C4-2B (cell line): ENCODE measurements around the gene GPANK1.
A peak's percentile ranks its signal among the peaks of the same experiment; 100 is the strongest.

ENCODE experiments used
- H3K27ac ChIP-seq: fragments of 450-650 bp; 2 replicates; pipeline ENCODE4 v1.5.1; 2017
- CTCF ChIP-seq: fragments of 450-650 bp; conservative IDR thresholded peaks from 2 replicates; pipeline ENCODE4 v1.5.1; 2017; ENCODE audit warnings: mild to moderate bottlenecking
- ZFX ChIP-seq: fragments of 450-650 bp; IDR thresholded peaks from 2 replicates; pipeline ENCODE4 v1.6.1; 2017

Gene GPANK1

DNA sequence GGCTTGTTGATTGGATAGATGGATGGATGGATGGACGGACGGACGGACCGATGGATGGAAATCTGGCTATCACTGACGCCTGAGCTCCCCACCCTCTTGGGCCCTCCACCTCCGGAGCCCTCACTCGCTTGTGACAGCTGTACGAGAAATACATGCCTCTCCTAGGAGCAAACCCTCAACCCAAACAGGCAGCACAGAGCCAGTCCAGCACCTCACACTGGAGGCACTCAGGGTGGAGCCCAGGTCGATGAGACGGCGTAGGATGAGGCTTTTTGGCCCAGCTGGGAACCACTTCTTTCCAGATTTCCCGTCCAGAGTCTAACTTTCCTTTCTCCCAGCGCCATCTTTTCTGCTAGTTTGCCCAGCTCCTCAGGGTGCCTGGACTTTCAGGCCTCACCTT is 18.8 kb upstream of the GPANK1 start:
- TF ChIP-seq ZFX (no peak), CTCF (no peak)
- H3K27ac ChIP-seq: no peak overlapping the region

GRCh38 chr6:31681135-31681671 is 16.4 kb upstream of the GPANK1 start:
- TF ChIP-seq CTCF: no peak
- TF ChIP-seq ZFX: no peak
- H3K27ac ChIP-seq: no peak overlapping the region

GRCh38 chr6:31680226-31681134 is 15.7 kb upstream of the GPANK1 start, which contains the start of gene LY6G5C:
Gene LY6G5C (minus strand): TSS chr6:31681067. CDS start chr6:31680373, 694 bp downstream.
- TF ChIP-seq CTCF (peak; percentile 86), ZFX (no peak)
- H3K27ac ChIP-seq: no peak within 1 kb of the TSS

DNA sequence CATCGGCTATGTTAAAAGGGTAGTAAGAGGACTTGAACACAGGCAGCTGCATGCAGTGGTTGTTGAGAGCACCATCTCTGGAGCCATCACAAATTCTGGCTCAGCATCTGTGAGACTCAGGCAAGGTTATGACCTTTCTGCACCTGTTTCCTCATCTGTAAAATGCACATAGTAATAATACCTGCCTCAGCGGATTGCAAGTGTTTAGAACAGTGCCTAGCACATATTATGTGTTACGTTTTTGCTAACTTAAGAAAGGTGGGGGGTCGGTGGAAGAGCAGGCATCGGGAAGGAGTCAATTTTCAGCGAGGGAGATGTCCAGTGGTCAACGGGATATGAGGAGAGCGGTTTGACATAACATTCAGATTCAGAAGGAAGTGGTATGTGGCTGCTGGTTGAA is 13.2 kb upstream of the GPANK1 start:
- no peak overlapping the region for H3K27ac ChIP-seq
- TF ChIP-seq ZFX (no peak), CTCF (no peak)

DNA sequence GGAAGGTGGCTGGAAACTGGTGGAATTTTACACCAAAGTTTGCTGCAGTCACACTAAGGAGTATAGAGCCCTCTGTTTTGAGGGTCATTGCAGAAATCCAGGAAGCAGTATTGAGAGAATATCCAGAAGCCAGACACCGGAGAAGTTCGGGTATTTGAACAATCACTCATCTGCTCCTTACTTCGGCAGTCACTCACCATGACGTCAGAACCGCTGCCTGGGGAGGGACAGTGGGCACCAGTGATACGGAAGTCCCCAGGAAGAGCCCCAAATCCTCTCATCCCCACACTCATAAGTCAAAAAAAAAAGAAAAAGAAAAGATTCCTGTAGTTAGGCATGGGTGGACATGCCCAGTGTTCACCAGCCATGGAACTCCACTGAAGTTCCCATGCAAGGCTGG is 12.1 kb upstream of the GPANK1 start:
- no peak overlapping the region for H3K27ac ChIP-seq
- TF ChIP-seq CTCF: no peak
- no peak for TF ChIP-seq ZFX

DNA sequence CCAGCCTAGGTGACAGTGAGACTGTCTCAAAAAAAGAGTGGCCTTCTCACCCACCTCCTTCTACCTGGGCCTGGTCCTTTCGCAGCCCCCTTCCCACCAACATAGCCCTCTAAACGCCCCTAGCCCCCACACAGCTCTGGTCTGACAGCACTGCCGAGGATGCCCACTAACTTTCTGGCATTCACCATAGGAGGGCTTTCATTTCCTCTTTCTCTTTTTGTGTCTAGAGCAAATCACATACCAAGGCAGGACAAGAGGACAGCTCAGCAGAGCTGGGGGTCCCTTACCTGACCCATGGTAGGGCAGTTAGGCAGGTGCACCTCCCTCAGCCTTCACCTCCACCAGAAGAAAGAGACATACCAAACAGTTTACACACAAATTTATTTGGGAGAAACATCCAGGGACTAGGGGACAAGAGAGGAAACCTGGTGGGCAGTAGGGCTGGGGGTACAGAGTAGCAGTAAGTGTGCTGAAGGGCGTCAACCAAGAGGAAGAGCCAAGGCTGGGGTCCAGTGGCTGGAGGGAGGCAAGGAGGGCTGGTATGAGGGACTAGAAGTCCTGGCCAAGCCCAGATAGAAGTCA is 11.6 kb upstream of the GPANK1 start:
- H3K27ac ChIP-seq: no peak overlapping the region
- TF ChIP-seq ZFX: no peak
- TF ChIP-seq CTCF: no peak

- H3K27ac ChIP-seq: no peak within 1 kb of the TSS
- no peak for TF ChIP-seq CTCF
- TF ChIP-seq ZFX: no peak
Observed at GRCh38 chr6:31669676-31670075, 4.9 kb upstream of the GPANK1 start, which contains the start of gene LY6G5B. Gene LY6G5B (plus strand): TSS chr6:31669976. CDS start chr6:31670951, 975 bp downstream.
